Measurements from ENCODE around the gene PLXNA3. TPM values are rescaled to one million over a fixed set of nuclear protein-coding genes. Genes with fewer than 3 reads are reported as not detected.

Gene PLXNA3
- total RNA-seq, 2 donors from 2014 or later: 39.4 to 42.9 TPM

GRCh38 chrX:154428176-154429171 lies 29.6 kb upstream of the PLXNA3 start, which contains the start of gene ATP6AP1:
TSS of gene ATP6AP1 (plus strand) at chrX:154428677. CDS start at chrX:154428693, 16 bp downstream.
- DNase-seq (peak; percentile 91 to 93), ATAC-seq (replicated peaks in 1 of 2) (peak; percentile 98 to 99)
- peaks cover 5% of the 10 kb centered on the region for H3K27me3 Mint-ChIP-seq (ENCODE audit: low read depth)
- peaks cover 30% of the 10 kb centered on the region for H3K4me1 Mint-ChIP-seq (ENCODE audit: low read depth)
- no peaks in the 10 kb centered on the region for H3K36me3 Mint-ChIP-seq (ENCODE audit: insufficient read depth in 2 of 2)
- H3K27ac Mint-ChIP-seq: peak within 1 kb of the TSS; percentile 76
- H3K9me3 Mint-ChIP-seq: no peaks in the 10 kb centered on the region
- H3K4me3 Mint-ChIP-seq: peak within 1 kb of the TSS; percentile 87 to 88

GRCh38 chrX:154429711-154430110 lies 28.4 kb upstream of the PLXNA3 start:
- peaks cover 30% of the 10 kb centered on the region for H3K4me1 Mint-ChIP-seq (ENCODE audit: low read depth)
- no peaks in the 10 kb centered on the region for H3K27me3 Mint-ChIP-seq (ENCODE audit: low read depth)
- H3K27ac Mint-ChIP-seq: peak overlapping the region; percentile 60
- H3K9me3 Mint-ChIP-seq: no peaks in the 10 kb centered on the region
- ATAC-seq (replicated peaks in 1 of 2): no peak
- H3K36me3 Mint-ChIP-seq (ENCODE audit: insufficient read depth in 2 of 2): no peaks in the 10 kb centered on the region
- H3K4me3 Mint-ChIP-seq: peak overlapping the region; percentile 87 to 88
- no peak for DNase-seq

- Mint-ChIP-seq H3K36me3 (ENCODE audit: insufficient read depth in 2 of 2) (no peaks in the 10 kb centered on the region), H3K4me1 (ENCODE audit: low read depth) (peaks cover 30% of the 10 kb centered on the region), H3K27ac (peak overlapping the region; percentile 66), H3K9me3 (no peaks in the 10 kb centered on the region), H3K27me3 (ENCODE audit: low read depth) (no peaks in the 10 kb centered on the region), H3K4me3 (peak overlapping the region in 1 of 2 donors; percentile 33)
- ATAC-seq (replicated peaks in 1 of 2) (no peak), DNase-seq (no peak)
Measured at GRCh38 chrX:154430479-154430878, 27.6 kb upstream of the PLXNA3 start.

- ATAC-seq (replicated peaks in 1 of 2) (no peak), DNase-seq (no peak)
- Mint-ChIP-seq H3K27ac (peak overlapping the region; percentile 66), H3K4me1 (ENCODE audit: low read depth) (peaks cover 31% of the 10 kb centered on the region), H3K36me3 (ENCODE audit: insufficient read depth in 2 of 2) (no peaks in the 10 kb centered on the region), H3K4me3 (peak overlapping the region in 1 of 2 donors; percentile 27), H3K27me3 (ENCODE audit: low read depth) (no peaks in the 10 kb centered on the region), H3K9me3 (no peaks in the 10 kb centered on the region)
Measured at GRCh38 chrX:154430916-154431315, 27.2 kb upstream of the PLXNA3 start.

GRCh38 chrX:154431341-154431740 lies 26.7 kb upstream of the PLXNA3 start:
- no peak for DNase-seq
- H3K4me1 Mint-ChIP-seq (ENCODE audit: low read depth): peaks cover 35% of the 10 kb centered on the region
- H3K4me3 Mint-ChIP-seq: no peak overlapping the region
- no peak overlapping the region for H3K27ac Mint-ChIP-seq
- no peak for ATAC-seq (replicated peaks in 1 of 2)
- no peaks in the 10 kb centered on the region for H3K36me3 Mint-ChIP-seq (ENCODE audit: insufficient read depth in 2 of 2)
- no peaks in the 10 kb centered on the region for H3K9me3 Mint-ChIP-seq
- no peaks in the 10 kb centered on the region for H3K27me3 Mint-ChIP-seq (ENCODE audit: low read depth)

- Mint-ChIP-seq H3K36me3 (ENCODE audit: insufficient read depth in 2 of 2) (no peaks in the 10 kb centered on the region), H3K27me3 (ENCODE audit: low read depth) (no peaks in the 10 kb centered on the region), H3K27ac (no peak overlapping the region), H3K4me1 (ENCODE audit: low read depth) (peaks cover 33% of the 10 kb centered on the region), H3K9me3 (no peaks in the 10 kb centered on the region), H3K4me3 (no peak overlapping the region)
- ATAC-seq (replicated peaks in 1 of 2) (no peak), DNase-seq (no peak)
Measured at GRCh38 chrX:154432210-154432609, 25.9 kb upstream of the PLXNA3 start.

GRCh38 chrX:154433605-154434004 lies 24.5 kb upstream of the PLXNA3 start:
- Mint-ChIP-seq H3K36me3 (ENCODE audit: insufficient read depth in 2 of 2) (peaks cover 3 to 9% of the 10 kb centered on the region in 2 donors), H3K27me3 (ENCODE audit: low read depth) (no peaks in the 10 kb centered on the region), H3K9me3 (no peaks in the 10 kb centered on the region), H3K4me1 (ENCODE audit: low read depth) (peaks cover 29% of the 10 kb centered on the region), H3K27ac (no peak overlapping the region), H3K4me3 (no peak overlapping the region)
- ATAC-seq (replicated peaks in 1 of 2) (no peak), DNase-seq (no peak)

GRCh38 chrX:154434394-154435168 lies 23.5 kb upstream of the PLXNA3 start:
- H3K36me3 Mint-ChIP-seq (ENCODE audit: insufficient read depth in 2 of 2): peaks cover 3 to 9% of the 10 kb centered on the region in 2 donors
- no peak for DNase-seq

GRCh38 chrX:154435171-154435733 lies 22.8 kb upstream of the PLXNA3 start:
- H3K27ac Mint-ChIP-seq: no peak overlapping the region
- no peaks in the 10 kb centered on the region for H3K27me3 Mint-ChIP-seq (ENCODE audit: low read depth)
- ATAC-seq (replicated peaks in 1 of 2) (no peak), DNase-seq (no peak)
- peaks cover 3 to 9% of the 10 kb centered on the region in 2 donors for H3K36me3 Mint-ChIP-seq (ENCODE audit: insufficient read depth in 2 of 2)
- peaks cover 21% of the 10 kb centered on the region for H3K4me1 Mint-ChIP-seq (ENCODE audit: low read depth)
- H3K9me3 Mint-ChIP-seq: no peaks in the 10 kb centered on the region
- H3K4me3 Mint-ChIP-seq: no peak overlapping the region

More at GRCh38 chrX:154434394-154435168, 23.5 kb upstream of the PLXNA3 start:
- H3K4me1 Mint-ChIP-seq (ENCODE audit: low read depth): peaks cover 24% of the 10 kb centered on the region
- H3K4me3 Mint-ChIP-seq: no peak overlapping the region
- no peak overlapping the region for H3K27ac Mint-ChIP-seq
- H3K27me3 Mint-ChIP-seq (ENCODE audit: low read depth): no peaks in the 10 kb centered on the region
- no peaks in the 10 kb centered on the region for H3K9me3 Mint-ChIP-seq
- ATAC-seq (replicated peaks in 1 of 2): no peak

GRCh38 chrX:154436374-154436982 lies 21.6 kb upstream of the PLXNA3 start:
- Mint-ChIP-seq H3K27ac (peak overlapping the region; percentile 88), H3K9me3 (no peaks in the 10 kb centered on the region), H3K36me3 (ENCODE audit: insufficient read depth in 2 of 2) (peaks cover 3 to 9% of the 10 kb centered on the region in 2 donors), H3K4me3 (peak overlapping the region; percentile 81 to 83), H3K4me1 (ENCODE audit: low read depth) (peaks cover 14% of the 10 kb centered on the region), H3K27me3 (ENCODE audit: low read depth) (no peaks in the 10 kb centered on the region)
- DNase-seq (peak; percentile 57 to 63), ATAC-seq (replicated peaks in 1 of 2) (peak; percentile 78 to 79)

- peaks cover 3 to 10% of the 10 kb centered on the region in 2 donors for H3K36me3 Mint-ChIP-seq (ENCODE audit: insufficient read depth in 2 of 2)
- peak; percentile 72 to 73 for ATAC-seq (replicated peaks in 1 of 2)
- no peaks in the 10 kb centered on the region for H3K9me3 Mint-ChIP-seq
- no peaks in the 10 kb centered on the region for H3K27me3 Mint-ChIP-seq (ENCODE audit: low read depth)
- H3K27ac Mint-ChIP-seq: peak within 1 kb of the TSS; percentile 90
- H3K4me3 Mint-ChIP-seq: peak within 1 kb of the TSS; percentile 87 to 89
- DNase-seq: peak; percentile 63 to 75
- H3K4me1 Mint-ChIP-seq (ENCODE audit: low read depth): peaks cover 14% of the 10 kb centered on the region
Measured at GRCh38 chrX:154436983-154437752, 20.9 kb upstream of the PLXNA3 start, which contains the start of gene GDI1. TSS of gene GDI1 (plus strand) at chrX:154437154. CDS start at chrX:154437255, 101 bp downstream.

Measured in activated T-cell treated with anti-CD3 and anti-CD28 coated beads, Interleukin-2, amount 50 U/mL, for 72 hours (primary cell).